ENCODE data around the gene CBR3. TPM values are rescaled to one million over a fixed set of nuclear protein-coding genes. Genes with fewer than 3 reads are reported as not detected.
"Not testable (repeated sequence)": the region's sequence is repeated elsewhere in the genome, so short reads cannot be mapped to it uniquely, and the experiment has no call there.

The CBR3 gene
- total RNA-seq, 2 experiments from 2014 or later = 25.8 to 27.6 TPM

- Mint-ChIP-seq H3K36me3 (peaks cover 15% of the 10 kb centered on the region), H3K4me1 (ENCODE audit: low read depth) (peaks cover 24% of the 10 kb centered on the region)
- DNase-seq, POLR2A ChIA-PET, H3K27me3 Mint-ChIP-seq, H3K27ac Mint-ChIP-seq, H3K4me3 Mint-ChIP-seq, H3K9me3 Mint-ChIP-seq: not testable (repeated sequence)
- CTCF ChIA-PET = interaction anchor here (0.6 to 5.3 kb wide), 6 partner anchors 9 to 188 kb away, joined by 3 to 70 read pairs (median 4); no protein-coding TSS in a partner anchor
- intact Hi-C loops (cut with micrococcal nuclease) = loop anchor here (5.0 kb wide), 1 partner anchor 358 kb away; no protein-coding TSS in a partner anchor
Measured at GRCh38 chr21:36144233-36144632, 9.4 kb downstream of the CBR3 start.

GRCh38 chr21:36145259-36145658, 10.4 kb downstream of the CBR3 start:
- CTCF ChIA-PET = interaction anchor here (0.6 kb wide), 1 partner anchor 59 kb away, joined by 3 read pairs; no protein-coding TSS in a partner anchor
- DNase-seq = no peak
- Mint-ChIP-seq H3K4me1 (ENCODE audit: low read depth) (peaks cover 34% of the 10 kb centered on the region), H3K9me3 (no peaks in the 10 kb centered on the region), H3K27ac (no peak overlapping the region), H3K27me3 (no peaks in the 10 kb centered on the region), H3K4me3 (no peak overlapping the region), H3K36me3 (peaks cover 15% of the 10 kb centered on the region)
- POLR2A ChIA-PET = no interaction called here
- intact Hi-C loops (cut with micrococcal nuclease) = no loop called here

- H3K4me3 Mint-ChIP-seq = no peak overlapping the region
- H3K27ac Mint-ChIP-seq = no peak overlapping the region
- peaks cover 27% of the 10 kb centered on the region for H3K4me1 Mint-ChIP-seq (ENCODE audit: low read depth)
- no peaks in the 10 kb centered on the region for H3K9me3 Mint-ChIP-seq
- CTCF ChIA-PET = interaction anchor here (0.7 to 1.0 kb wide), 3 partner anchors 16 to 63 kb away, joined by 3 read pairs; no protein-coding TSS in a partner anchor
- no peak for DNase-seq
- intact Hi-C loops (cut with micrococcal nuclease) = no loop called here
- H3K27me3 Mint-ChIP-seq = no peaks in the 10 kb centered on the region
- POLR2A ChIA-PET = no interaction called here
- peaks cover 7% of the 10 kb centered on the region for H3K36me3 Mint-ChIP-seq
Measured at GRCh38 chr21:36147911-36148310, 13.0 kb downstream of the CBR3 start.

- DNase-seq = no peak
- CTCF ChIA-PET = interaction anchor here (1.0 to 1.8 kb wide), 3 partner anchors 12 to 61 kb away, joined by 3 to 6 read pairs (median 5); no protein-coding TSS in a partner anchor
- H3K36me3 Mint-ChIP-seq = peaks cover 7% of the 10 kb centered on the region
- POLR2A ChIA-PET = interaction anchor here (0.6 kb wide), 1 partner anchor 117 kb away, joined by 3 read pairs; no protein-coding TSS in a partner anchor
- H3K27me3 Mint-ChIP-seq = no peaks in the 10 kb centered on the region
- H3K9me3 Mint-ChIP-seq = no peaks in the 10 kb centered on the region
- peaks cover 31% of the 10 kb centered on the region for H3K4me1 Mint-ChIP-seq (ENCODE audit: low read depth)
- intact Hi-C loops (cut with micrococcal nuclease) = no loop called here
- no peak overlapping the region for H3K27ac Mint-ChIP-seq
- H3K4me3 Mint-ChIP-seq = no peak overlapping the region
Measured at GRCh38 chr21:36148886-36149285, 14.0 kb downstream of the CBR3 start.

- H3K9me3 Mint-ChIP-seq = no peaks in the 10 kb centered on the region
- H3K4me1 Mint-ChIP-seq (ENCODE audit: low read depth) = peaks cover 31% of the 10 kb centered on the region
- intact Hi-C loops (cut with micrococcal nuclease) = no loop called here
- H3K36me3 Mint-ChIP-seq = peaks cover 7% of the 10 kb centered on the region
- ChIA-PET POLR2A (no interaction called here), CTCF (interaction anchor here (0.6 to 7.3 kb wide), 9 partner anchors 8 to 138 kb away, joined by 3 to 70 read pairs (median 4); no protein-coding TSS in a partner anchor)
- no peak overlapping the region for H3K4me3 Mint-ChIP-seq
- H3K27me3 Mint-ChIP-seq = no peaks in the 10 kb centered on the region
- no peak for DNase-seq
- H3K27ac Mint-ChIP-seq = peak overlapping the region; percentile 49
Measured at GRCh38 chr21:36149788-36150711, 15.2 kb downstream of the CBR3 start.

- POLR2A ChIA-PET = interaction anchor here (0.6 to 1.9 kb wide), 4 partner anchors 18 to 164 kb away, joined by 3 to 11 read pairs (median 5); partner anchors contain the start of gene MORC3
- H3K36me3 Mint-ChIP-seq = no peaks in the 10 kb centered on the region
- CTCF ChIA-PET = interaction anchor here (0.9 to 7.3 kb wide), 3 partner anchors 14 to 167 kb away, joined by 3 to 70 read pairs (median 3); no protein-coding TSS in a partner anchor
- no peaks in the 10 kb centered on the region for H3K27me3 Mint-ChIP-seq
- H3K9me3 Mint-ChIP-seq = no peaks in the 10 kb centered on the region
- intact Hi-C loops (cut with micrococcal nuclease) = loop anchor here (1.0 to 2.0 kb wide), 6 partner anchors 14 to 1409 kb away; partner anchors contain the start of genes CBR3, CHAF1B and MORC3
- no peak overlapping the region for H3K27ac Mint-ChIP-seq
- H3K4me1 Mint-ChIP-seq (ENCODE audit: low read depth) = peaks cover 25% of the 10 kb centered on the region
- no peak for DNase-seq
- peak overlapping the region; percentile 82 for H3K4me3 Mint-ChIP-seq
Measured at GRCh38 chr21:36155603-36156338, 20.9 kb downstream of the CBR3 start.

- Mint-ChIP-seq H3K36me3 (no peaks in the 10 kb centered on the region), H3K4me1 (ENCODE audit: low read depth) (peaks cover 25% of the 10 kb centered on the region), H3K4me3 (peak overlapping the region; percentile 82), H3K27ac (no peak overlapping the region), H3K9me3 (no peaks in the 10 kb centered on the region), H3K27me3 (no peaks in the 10 kb centered on the region)
- CTCF ChIA-PET = interaction anchor here (1.0 to 7.3 kb wide), 2 partner anchors 14 to 18 kb away, joined by 3 to 70 read pairs; no protein-coding TSS in a partner anchor
- DNase-seq = peak; percentile 100
- POLR2A ChIA-PET = interaction anchor here (0.6 to 1.9 kb wide), 4 partner anchors 18 to 164 kb away, joined by 3 to 11 read pairs (median 5); partner anchors contain the start of gene MORC3
- intact Hi-C loops (cut with micrococcal nuclease) = loop anchor here (1.0 to 2.0 kb wide), 6 partner anchors 15 to 1408 kb away; partner anchors contain the start of genes CBR3, CHAF1B and MORC3
Measured at GRCh38 chr21:36156339-36156814, 21.5 kb downstream of the CBR3 start.

- intact Hi-C loops (cut with micrococcal nuclease) = loop anchor here (1.0 to 2.0 kb wide), 6 partner anchors 16 to 1408 kb away; partner anchors contain the start of genes CBR3, CHAF1B and MORC3
- Mint-ChIP-seq H3K4me3 (peak within 1 kb of the TSS; percentile 82), H3K36me3 (no peaks in the 10 kb centered on the region), H3K27me3 (no peaks in the 10 kb centered on the region), H3K9me3 (no peaks in the 10 kb centered on the region), H3K4me1 (ENCODE audit: low read depth) (peaks cover 27% of the 10 kb centered on the region), H3K27ac (no peak within 1 kb of the TSS)
- DNase-seq = peak; percentile 59
- ChIA-PET POLR2A (interaction anchor here (1.5 kb wide), 1 partner anchor 17 kb away, joined by 7 read pairs; no protein-coding TSS in a partner anchor), CTCF (interaction anchor here (0.6 kb wide), 1 partner anchor 32 kb away, joined by 3 read pairs; no protein-coding TSS in a partner anchor)
Measured at GRCh38 chr21:36156815-36157670, 22.2 kb downstream of the CBR3 start, which contains the start of gene DOP1B. DOP1B (plus strand) TSS chr21:36156824; CDS start chr21:36164734, 7,910 bp downstream.

- H3K4me3 Mint-ChIP-seq = no peak overlapping the region
- intact Hi-C loops (cut with micrococcal nuclease) = no loop called here
- CTCF ChIA-PET = interaction anchor here (0.8 to 1.2 kb wide), 2 partner anchors 14 to 44 kb away, joined by 3 to 4 read pairs; no protein-coding TSS in a partner anchor
- peaks cover 29% of the 10 kb centered on the region for H3K4me1 Mint-ChIP-seq (ENCODE audit: low read depth)
- H3K27ac Mint-ChIP-seq = no peak overlapping the region
- no peaks in the 10 kb centered on the region for H3K27me3 Mint-ChIP-seq
- POLR2A ChIA-PET = no interaction called here
- no peak for DNase-seq
- H3K36me3 Mint-ChIP-seq = no peaks in the 10 kb centered on the region
- H3K9me3 Mint-ChIP-seq = no peaks in the 10 kb centered on the region
Measured at GRCh38 chr21:36159356-36159921, 24.6 kb downstream of the CBR3 start.

- Mint-ChIP-seq H3K4me1 (ENCODE audit: low read depth) (peaks cover 19% of the 10 kb centered on the region), H3K27me3 (no peaks in the 10 kb centered on the region), H3K27ac (no peak overlapping the region), H3K36me3 (no peaks in the 10 kb centered on the region), H3K9me3 (no peaks in the 10 kb centered on the region), H3K4me3 (no peak overlapping the region)
- ChIA-PET POLR2A (interaction anchor here (0.5 kb wide), 1 partner anchor 13 kb away, joined by 4 read pairs; no protein-coding TSS in a partner anchor), CTCF (interaction anchor here (1.2 kb wide), 1 partner anchor 19 kb away, joined by 3 read pairs; no protein-coding TSS in a partner anchor)
- intact Hi-C loops (cut with micrococcal nuclease) = no loop called here
- no peak for DNase-seq
Measured at GRCh38 chr21:36160850-36161178, 25.9 kb downstream of the CBR3 start.

Data from activated CD4-positive, alpha-beta memory T cell treated with anti-CD3 and anti-CD28 coated beads for 36 hours (primary cell).